Sigmoid colon (tissue), 7 donors: ENCODE measurements around the gene DOCK9. TPM values are rescaled to one million over a fixed set of nuclear protein-coding genes. Genes with fewer than 3 reads are reported as not detected.
"Not testable (repeated sequence)": the region's sequence is repeated elsewhere in the genome, so short reads cannot be mapped to it uniquely, and the experiment has no call there.

ENCODE experiments used
- DNase-seq: peaks from one replicate; pipeline ENCODE4 v3.0.0-alpha.2; 2019
- H3K27ac ChIP-seq, 4 donors: fragments of 200-600 bp; sonication (generic); one replicate each; pipeline ENCODE4 v1.5.1; 2016 to 2019; ENCODE audit warnings: mild to moderate bottlenecking in 1 of 4
- H3K27me3 ChIP-seq, 3 donors: fragments of 200-600 bp; sonication (generic); one replicate each; pipeline ENCODE4 v1.5.1; 2019; ENCODE audit warnings: mild to moderate bottlenecking in 1 of 3
- H3K36me3 ChIP-seq, 4 donors: fragments of 200-600 bp; sonication (generic); one replicate each; pipeline ENCODE4 v1.5.1; 2016 to 2019
- H3K4me1 ChIP-seq, 4 donors: fragments of 200-600 bp; sonication (generic); one replicate each; pipeline ENCODE4 v1.5.1; 2017 to 2019
- H3K4me3 ChIP-seq, 4 donors: fragments of 200-600 bp; sonication (generic); one replicate each; pipeline ENCODE4 v1.5.1; 2017 to 2019; ENCODE audit warnings: mild to moderate bottlenecking in 2 of 4, moderate library complexity in 1 of 4
- H3K9me3 ChIP-seq, 4 donors: fragments of 200-600 bp in 3 of 4; sonication (generic) in 3 of 4; one replicate each; pipeline versions ENCODE4 v1.5.1 to v1.6.1; 2013 to 2019
- CTCF ChIP-seq, 4 experiments: fragments of 450-650 bp in 3 of 4; fragments of 200-600 bp in 1 of 4; IDR thresholded peaks; one replicate each; pipeline ENCODE4 v1.5.1; 2016 to 2019; ENCODE audit warnings: antibody characterized with exemption in 4 of 4, mild to moderate bottlenecking in 3 of 4, moderate library complexity in 2 of 4
- EP300 ChIP-seq, 4 donors: sonication (generic); formaldehyde crosslinking; IDR thresholded peaks; one replicate each; pipeline ENCODE4 v1.6.1; 2017; ENCODE audit warnings: antibody characterized with exemption in 4 of 4
- POLR2A ChIP-seq, 2 donors: fragments of 450-650 bp; IDR thresholded peaks; one replicate each; pipeline ENCODE4 v1.6.1; 2016; ENCODE audit warnings: antibody characterized with exemption in 2 of 2, mild to moderate bottlenecking in 2 of 2, moderate library complexity in 2 of 2
- POLR2AphosphoS5 ChIP-seq, 4 donors: sonication (generic); formaldehyde crosslinking; IDR thresholded peaks; one replicate each; pipeline ENCODE4 v1.6.1; 2017; ENCODE audit warnings: antibody characterized with exemption in 4 of 4
- WGBS, 2 donors: extraction: QIAGEN DNeasy Blood & Tissue Kit; methylation state at CpG; one replicate each; pipeline ENCODE4 v1.1.7; 2013; 5-methylcytosine and 5-hydroxymethylcytosine counted together
- intact Hi-C: fragments of 100-400 bp; cut with DNase I; formaldehyde crosslinking; loops from one replicate; pipeline ENCODE4 v1.15.1; 2023
- polyA plus RNA-seq, 3 donors: library from polyadenylated mRNA; stranded (reverse); fragments of 200-250 nt; gene quantifications; one replicate each; pipeline ENCODE4 v1.2.3, GENCODE V29; 2013
- total RNA-seq, 4 donors: library from RNA; depleted of rRNA; stranded (reverse); fragments of >200 nt; gene quantifications; one replicate each; pipeline ENCODE4 v1.1.0, GENCODE V29; 2016
- donor health status: healthy with polysubstance abuse.
- donor health status: Bipolar disorder and iron deficiency.
- donor health status: healthy.

Gene DOCK9
- total and polyA plus RNA-seq, 7 donors: 10.8 to 126 (median 60.4) TPM

DNA sequence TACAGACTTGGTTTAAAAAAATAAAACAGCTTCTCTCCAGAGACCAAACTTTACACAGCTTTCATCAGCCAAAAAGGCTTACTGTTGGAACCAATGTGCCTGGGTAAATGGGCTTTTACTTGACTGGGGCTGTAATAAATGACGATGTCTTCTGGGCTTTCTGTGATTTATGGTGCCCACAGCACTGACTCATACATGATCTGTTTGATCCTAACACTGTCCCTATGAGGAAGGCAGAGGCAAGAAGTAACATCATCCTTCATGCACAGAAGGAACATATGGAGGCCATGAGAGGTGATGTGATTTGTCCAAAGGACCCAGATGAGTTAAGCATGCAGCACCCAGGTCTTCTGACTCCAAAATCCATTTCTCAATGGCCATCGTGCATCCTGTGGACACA, 77.4 kb downstream of the DOCK9 start:
- intact Hi-C loops: loop anchor here (10.0 kb wide), 1 partner anchor 134 kb away; no protein-coding TSS in a partner anchor
- Histone ChIP-seq H3K36me3 (peaks cover 3 to 77% (median 9%) of the 10 kb centered on the region in 4 donors), H3K9me3 (no peaks in the 10 kb centered on the region), H3K4me3 (no peak overlapping the region), H3K4me1 (no peaks in the 10 kb centered on the region), H3K27me3 (no peaks in the 10 kb centered on the region), H3K27ac (no peak overlapping the region)
- no peak for DNase-seq
- 89 to 93% methylated on average over 2 of the region's 2 CpGs for WGBS, 2 donors
- no peak for TF ChIP-seq POLR2A (IDR thresholded peaks at IDR 0.05)
- no peak for TF ChIP-seq CTCF (IDR thresholded peaks at IDR 0.05)
- TF ChIP-seq POLR2AphosphoS5 (IDR thresholded peaks at IDR 0.05): no peak
- no peak for TF ChIP-seq EP300 (IDR thresholded peaks at IDR 0.05)

DNA sequence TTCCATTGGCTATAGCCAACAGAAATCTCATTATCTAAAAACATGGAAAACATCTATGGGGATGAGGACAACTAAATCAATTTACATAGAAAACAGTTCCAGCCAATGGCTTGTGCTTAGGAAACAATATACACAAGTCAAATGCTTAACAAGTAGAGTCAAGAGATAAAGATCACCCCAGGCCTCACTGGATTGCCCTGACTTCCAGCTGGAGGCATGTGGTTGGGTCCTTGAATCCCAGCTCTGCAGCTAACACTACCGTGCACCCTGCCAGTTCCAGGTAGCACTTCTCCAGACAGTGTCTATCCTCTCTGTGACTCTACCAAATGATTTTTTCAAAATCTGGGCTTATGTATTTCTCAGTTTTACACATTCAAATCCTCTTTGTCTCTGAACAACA, 80.2 kb downstream of the DOCK9 start:
- no peaks in the 10 kb centered on the region for H3K4me1 ChIP-seq
- no peaks in the 10 kb centered on the region for H3K27me3 ChIP-seq
- peaks cover 6 to 75% (median 10%) of the 10 kb centered on the region in 4 donors for H3K36me3 ChIP-seq
- intact Hi-C loops: no loop called here
- DNase-seq: no peak
- no peak overlapping the region for H3K27ac ChIP-seq
- 88 to 97% methylated on average over 1 of the region's 1 CpG for WGBS, 2 donors
- no peak overlapping the region for H3K4me3 ChIP-seq
- no peaks in the 10 kb centered on the region for H3K9me3 ChIP-seq
- TF ChIP-seq POLR2AphosphoS5 (IDR thresholded peaks at IDR 0.05) (no peak), POLR2A (IDR thresholded peaks at IDR 0.05) (no peak), CTCF (IDR thresholded peaks at IDR 0.05) (no peak), EP300 (IDR thresholded peaks at IDR 0.05) (no peak)

GRCh38 chr13:98896868-98897144, 81.1 kb downstream of the DOCK9 start:
- 73 to 74% methylated on average over 2 of the region's 2 CpGs for WGBS, 2 donors
- H3K27ac ChIP-seq: no peak overlapping the region
- DNase-seq: no peak
- no peaks in the 10 kb centered on the region for H3K9me3 ChIP-seq
- TF ChIP-seq EP300 (IDR thresholded peaks at IDR 0.05): no peak
- no peak for TF ChIP-seq POLR2AphosphoS5 (IDR thresholded peaks at IDR 0.05)
- no peak for TF ChIP-seq CTCF (IDR thresholded peaks at IDR 0.05)
- TF ChIP-seq POLR2A (IDR thresholded peaks at IDR 0.05): no peak
- no peaks in the 10 kb centered on the region for H3K4me1 ChIP-seq
- H3K27me3 ChIP-seq: no peaks in the 10 kb centered on the region
- intact Hi-C loops: no loop called here
- H3K36me3 ChIP-seq: peaks cover 0 to 66% (median 7%) of the 10 kb centered on the region in 4 donors
- H3K4me3 ChIP-seq: no peak overlapping the region

- WGBS, 2 donors: 85 to 89% methylated on average over 9 of the region's 9 CpGs
- intact Hi-C loops: no loop called here
Measured at GRCh38 chr13:98896083-98896867, 81.6 kb downstream of the DOCK9 start.

GRCh38 chr13:98894814-98895213, 83.0 kb downstream of the DOCK9 start:
- 95 to 96% methylated on average over 8 of the region's 8 CpGs for WGBS, 2 donors
- H3K27me3 ChIP-seq, intact Hi-C loops, H3K4me3 ChIP-seq, H3K9me3 ChIP-seq, DNase-seq, H3K4me1 ChIP-seq, H3K27ac ChIP-seq: not testable (repeated sequence)
- H3K36me3 ChIP-seq: peaks cover 0 to 46% (median 6%) of the 10 kb centered on the region in 4 donors

More at GRCh38 chr13:98896083-98896867, 81.6 kb downstream of the DOCK9 start:
- Histone ChIP-seq H3K4me1 (no peaks in the 10 kb centered on the region), H3K4me3 (no peak overlapping the region), H3K36me3 (peaks cover 0 to 61% (median 7%) of the 10 kb centered on the region in 4 donors), H3K9me3 (no peaks in the 10 kb centered on the region), H3K27ac (no peak overlapping the region), H3K27me3 (no peaks in the 10 kb centered on the region)
- no peak for DNase-seq
- TF ChIP-seq EP300 (IDR thresholded peaks at IDR 0.05) (no peak), POLR2A (IDR thresholded peaks at IDR 0.05) (no peak), POLR2AphosphoS5 (IDR thresholded peaks at IDR 0.05) (no peak), CTCF (IDR thresholded peaks at IDR 0.05) (no peak)
